ENCODE data around the gene STK10.
"Not testable (repeated sequence)": the region's sequence is repeated elsewhere in the genome, so short reads cannot be mapped to it uniquely, and the experiment has no call there.

The STK10 gene

DNA sequence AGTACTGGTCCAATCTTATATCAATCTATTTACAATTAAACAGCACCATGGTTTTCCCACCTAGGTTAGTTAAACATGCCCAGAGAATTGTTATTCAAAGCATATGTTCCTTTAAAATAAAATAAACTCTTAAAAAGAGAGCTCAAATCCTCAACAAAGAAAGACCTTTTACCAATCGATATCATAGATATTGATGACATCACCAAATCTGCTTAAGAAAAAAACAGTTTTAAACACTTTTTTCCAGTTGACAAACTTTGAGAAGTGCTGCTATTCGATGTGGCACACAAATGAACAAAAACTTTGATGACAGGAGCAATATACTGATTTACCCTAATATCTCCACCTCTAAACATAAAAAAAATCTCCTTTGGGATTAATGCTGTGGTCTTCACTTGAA lies 21.7 kb upstream of the STK10 start:
- H3K4me3 ChIP-seq (ENCODE audit: low read length): no peak overlapping the region
- no peaks in the 10 kb centered on the region for H3K27me3 ChIP-seq (ENCODE audit: control insufficient read depth, insufficient read depth, low read length)
- H3K36me3 ChIP-seq (ENCODE audit: control insufficient read depth, insufficient read depth, low read length): no peaks in the 10 kb centered on the region
- no peaks in the 10 kb centered on the region for H3K9me3 ChIP-seq (ENCODE audit: control insufficient read depth, low read length)
- H3K4me1 ChIP-seq (ENCODE audit: control insufficient read depth, insufficient read depth, low read length): no peaks in the 10 kb centered on the region
- no peak overlapping the region for H3K9ac ChIP-seq (ENCODE audit: low read length)

DNA sequence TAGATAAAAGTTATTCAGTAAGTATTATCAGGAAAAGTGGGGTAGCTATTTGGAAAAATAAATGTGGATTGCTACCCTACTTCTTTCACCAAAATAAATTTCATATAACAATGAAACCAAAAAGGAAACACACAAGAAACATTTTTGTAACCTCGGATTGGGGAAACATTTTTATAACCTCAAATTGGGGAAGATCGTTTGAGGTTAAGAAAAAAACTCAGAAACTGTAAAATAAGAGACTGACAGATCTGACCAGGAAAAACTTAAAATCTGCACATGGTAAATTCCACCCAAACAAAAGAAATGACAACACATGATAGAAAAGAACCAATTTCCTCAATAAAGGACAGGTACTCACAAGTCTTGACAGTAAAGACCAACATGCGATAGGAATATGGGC lies 19.5 kb upstream of the STK10 start:
- H3K9me3 ChIP-seq (ENCODE audit: control insufficient read depth, low read length): no peaks in the 10 kb centered on the region

DNA sequence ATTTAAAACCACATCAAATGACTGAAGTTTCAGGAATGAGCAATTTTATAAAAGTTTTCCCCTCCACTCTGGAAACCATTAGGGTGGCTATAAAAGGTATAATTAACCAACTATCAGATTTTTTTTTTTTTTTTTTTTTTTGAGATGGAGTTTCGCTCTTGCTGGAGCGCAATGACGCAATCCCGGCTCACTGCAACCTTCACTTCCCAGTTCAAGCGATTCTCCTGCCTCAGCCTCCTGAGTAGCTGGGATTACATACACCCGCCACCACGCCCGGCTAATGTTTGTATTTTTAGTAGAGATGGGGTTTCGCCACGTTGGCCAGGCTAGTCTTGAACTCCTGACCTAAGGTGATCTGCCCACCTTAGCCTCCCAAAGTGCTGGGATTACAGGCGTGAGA lies 18.0 kb upstream of the STK10 start:
- H3K36me3 ChIP-seq (ENCODE audit: control insufficient read depth, insufficient read depth, low read length); H3K27me3 ChIP-seq (ENCODE audit: control insufficient read depth, insufficient read depth, low read length); H3K9ac ChIP-seq (ENCODE audit: low read length): not testable (repeated sequence)

More for the DNA sequence above, 19.5 kb upstream of the STK10 start:
- H3K4me3 ChIP-seq (ENCODE audit: low read length): no peak overlapping the region
- no peaks in the 10 kb centered on the region for H3K36me3 ChIP-seq (ENCODE audit: control insufficient read depth, insufficient read depth, low read length)
- no peak overlapping the region for H3K9ac ChIP-seq (ENCODE audit: low read length)
- H3K4me1 ChIP-seq (ENCODE audit: control insufficient read depth, insufficient read depth, low read length): no peaks in the 10 kb centered on the region
- H3K27me3 ChIP-seq (ENCODE audit: control insufficient read depth, insufficient read depth, low read length): no peaks in the 10 kb centered on the region

DNA sequence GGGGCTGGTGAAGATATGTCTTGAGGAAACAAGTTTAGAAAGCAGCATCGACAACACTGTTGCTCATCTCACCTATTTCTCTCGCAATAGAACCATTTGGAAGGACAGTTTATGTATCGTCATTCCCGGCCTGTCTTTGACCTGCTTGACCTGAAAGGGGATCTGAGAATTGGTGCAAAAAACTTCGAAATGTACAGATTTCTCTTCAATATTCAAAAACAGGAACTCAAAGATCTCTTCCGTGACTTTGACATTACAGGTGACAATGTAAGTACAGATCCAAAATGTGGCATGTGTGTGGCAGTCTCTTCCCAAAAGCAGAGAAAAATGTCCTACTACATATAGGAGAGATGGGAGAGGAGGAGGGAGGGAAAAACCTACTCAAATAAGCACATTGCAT lies 12.5 kb upstream of the STK10 start:
- Histone ChIP-seq H3K27me3 (ENCODE audit: control insufficient read depth, insufficient read depth, low read length) (no peaks in the 10 kb centered on the region), H3K4me1 (ENCODE audit: control insufficient read depth, insufficient read depth, low read length) (no peaks in the 10 kb centered on the region), H3K9me3 (ENCODE audit: control insufficient read depth, low read length) (no peaks in the 10 kb centered on the region), H3K9ac (ENCODE audit: low read length) (no peak overlapping the region), H3K4me3 (ENCODE audit: low read length) (no peak overlapping the region), H3K36me3 (ENCODE audit: control insufficient read depth, insufficient read depth, low read length) (no peaks in the 10 kb centered on the region)

More for the DNA sequence above, 18.0 kb upstream of the STK10 start:
- H3K4me3 ChIP-seq (ENCODE audit: low read length); H3K4me1 ChIP-seq (ENCODE audit: control insufficient read depth, insufficient read depth, low read length); H3K9me3 ChIP-seq (ENCODE audit: control insufficient read depth, low read length): not testable (repeated sequence)

DNA sequence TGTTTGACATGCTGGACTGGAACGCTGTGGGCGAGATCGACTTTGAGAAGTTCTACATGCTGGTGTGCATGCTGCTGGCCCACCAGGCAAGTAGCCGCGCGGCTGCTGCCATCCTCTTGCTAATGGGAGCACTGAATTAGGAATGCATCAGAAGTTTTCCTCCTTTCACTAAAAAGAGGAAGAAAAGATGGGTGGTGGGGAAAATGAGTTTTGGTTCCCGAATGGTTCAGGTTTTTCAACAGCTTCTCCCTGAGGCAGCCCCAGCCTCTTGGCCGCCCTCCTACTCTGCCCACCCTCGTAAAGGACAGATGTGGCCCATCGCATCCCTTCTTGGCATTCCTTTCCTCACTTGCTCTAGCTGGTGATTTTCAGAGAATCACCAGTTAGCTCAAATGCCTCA lies 11.4 kb upstream of the STK10 start:
- Histone ChIP-seq H3K4me3 (ENCODE audit: low read length) (no peak overlapping the region), H3K9me3 (ENCODE audit: control insufficient read depth, low read length) (no peaks in the 10 kb centered on the region), H3K36me3 (ENCODE audit: control insufficient read depth, insufficient read depth, low read length) (no peaks in the 10 kb centered on the region), H3K9ac (ENCODE audit: low read length) (no peak overlapping the region), H3K4me1 (ENCODE audit: control insufficient read depth, insufficient read depth, low read length) (no peaks in the 10 kb centered on the region), H3K27me3 (ENCODE audit: control insufficient read depth, insufficient read depth, low read length) (no peaks in the 10 kb centered on the region)

DNA sequence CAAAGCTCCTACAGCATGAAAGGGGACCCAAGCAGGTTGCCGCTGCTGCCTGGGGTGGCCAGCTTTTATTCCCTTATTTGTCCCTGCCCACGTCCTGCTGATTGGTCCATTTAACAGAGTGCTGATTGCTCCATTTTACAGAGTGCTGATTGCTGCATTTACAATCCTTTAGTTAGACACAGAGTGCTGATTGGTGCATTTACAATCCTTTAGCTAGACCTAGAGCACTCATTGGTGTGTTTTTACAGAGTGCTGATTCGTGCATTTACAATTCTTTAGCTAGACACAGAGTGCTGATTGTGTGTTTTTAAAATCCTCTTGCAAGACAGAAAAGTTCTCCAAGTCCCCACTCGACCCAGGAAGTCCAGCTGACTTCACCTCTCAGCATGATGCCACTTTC lies 9.8 kb upstream of the STK10 start:
- H3K4me1 ChIP-seq (ENCODE audit: control insufficient read depth, insufficient read depth, low read length); H3K27me3 ChIP-seq (ENCODE audit: control insufficient read depth, insufficient read depth, low read length); H3K9ac ChIP-seq (ENCODE audit: low read length); H3K9me3 ChIP-seq (ENCODE audit: control insufficient read depth, low read length); H3K36me3 ChIP-seq (ENCODE audit: control insufficient read depth, insufficient read depth, low read length); H3K4me3 ChIP-seq (ENCODE audit: low read length): not testable (repeated sequence)

DNA sequence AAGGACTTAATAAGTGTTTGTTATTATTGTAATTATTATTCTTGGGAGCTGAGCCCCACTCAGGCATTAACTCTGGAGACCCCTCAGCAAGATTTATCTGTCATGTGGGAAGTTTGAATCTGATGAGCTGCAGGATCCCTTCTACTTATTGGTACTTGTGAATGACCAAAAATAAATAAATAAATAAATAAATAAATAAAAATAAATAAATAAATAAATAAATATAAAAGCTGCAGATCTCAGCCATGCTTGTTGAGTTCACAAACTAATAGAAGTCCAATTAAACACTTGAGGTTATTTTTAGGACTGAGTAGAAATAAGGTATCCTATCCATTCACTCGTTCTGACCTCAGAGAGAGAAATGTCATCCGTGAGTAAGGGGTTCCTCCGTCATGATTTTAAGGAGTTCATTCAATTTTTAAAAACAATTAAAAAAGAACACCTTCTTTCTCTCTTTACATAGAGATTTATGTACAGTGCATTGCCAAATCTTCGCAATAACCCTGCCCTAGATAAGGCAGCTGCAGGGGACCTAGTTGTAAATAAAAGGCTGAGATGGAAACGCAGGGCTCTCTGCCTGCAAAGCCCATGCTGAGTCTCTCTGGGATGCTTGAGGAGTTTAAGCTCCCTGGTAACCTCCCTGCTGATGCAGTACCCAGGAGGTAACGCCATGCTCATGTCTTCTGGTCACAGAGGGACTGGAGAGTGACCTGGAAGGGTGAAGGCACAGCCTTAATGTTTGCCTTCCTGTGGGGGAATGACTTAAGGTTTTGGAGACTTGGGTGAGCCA lies 7.2 kb upstream of the STK10 start:
- Histone ChIP-seq H3K27me3 (ENCODE audit: control insufficient read depth, insufficient read depth, low read length) (no peaks in the 10 kb centered on the region), H3K9me3 (ENCODE audit: control insufficient read depth, low read length) (no peaks in the 10 kb centered on the region), H3K4me3 (ENCODE audit: low read length) (no peak overlapping the region), H3K9ac (ENCODE audit: low read length) (no peak overlapping the region), H3K4me1 (ENCODE audit: control insufficient read depth, insufficient read depth, low read length) (no peaks in the 10 kb centered on the region), H3K36me3 (ENCODE audit: control insufficient read depth, insufficient read depth, low read length) (no peaks in the 10 kb centered on the region)

DNA sequence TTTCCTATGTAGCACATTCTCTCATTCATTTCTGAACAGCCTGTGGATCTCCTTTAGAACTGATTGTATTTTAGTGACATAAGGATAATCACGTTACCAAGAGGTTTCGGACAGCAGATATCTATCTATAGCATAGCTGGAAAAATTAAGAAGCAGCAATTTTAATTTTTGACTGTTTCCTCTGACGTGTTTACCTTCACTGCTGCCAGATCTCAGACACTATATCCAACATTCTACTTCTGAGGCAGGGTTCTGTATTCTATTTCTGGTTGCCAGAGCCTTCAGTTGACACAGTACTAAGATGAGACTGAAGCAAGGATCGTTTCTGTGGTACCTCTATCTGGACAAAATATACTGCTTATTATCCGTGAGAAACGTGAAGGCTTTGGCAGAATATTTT lies 5.8 kb upstream of the STK10 start, which contains the start of gene EFCAB9:
Gene EFCAB9 (plus strand): TSS at position 301 of the 400 bp plus-strand sequence. CDS start 1 bp downstream, at position 302.
- H3K4me3 ChIP-seq (ENCODE audit: low read length): no peak within 1 kb of the TSS
- no peak within 1 kb of the TSS for H3K9ac ChIP-seq (ENCODE audit: low read length)
- H3K4me1 ChIP-seq (ENCODE audit: control insufficient read depth, insufficient read depth, low read length): no peaks in the 10 kb centered on the region
- H3K27me3 ChIP-seq (ENCODE audit: control insufficient read depth, insufficient read depth, low read length): no peaks in the 10 kb centered on the region
- no peaks in the 10 kb centered on the region for H3K36me3 ChIP-seq (ENCODE audit: control insufficient read depth, insufficient read depth, low read length)
- H3K9me3 ChIP-seq (ENCODE audit: control insufficient read depth, low read length): no peaks in the 10 kb centered on the region

DNA sequence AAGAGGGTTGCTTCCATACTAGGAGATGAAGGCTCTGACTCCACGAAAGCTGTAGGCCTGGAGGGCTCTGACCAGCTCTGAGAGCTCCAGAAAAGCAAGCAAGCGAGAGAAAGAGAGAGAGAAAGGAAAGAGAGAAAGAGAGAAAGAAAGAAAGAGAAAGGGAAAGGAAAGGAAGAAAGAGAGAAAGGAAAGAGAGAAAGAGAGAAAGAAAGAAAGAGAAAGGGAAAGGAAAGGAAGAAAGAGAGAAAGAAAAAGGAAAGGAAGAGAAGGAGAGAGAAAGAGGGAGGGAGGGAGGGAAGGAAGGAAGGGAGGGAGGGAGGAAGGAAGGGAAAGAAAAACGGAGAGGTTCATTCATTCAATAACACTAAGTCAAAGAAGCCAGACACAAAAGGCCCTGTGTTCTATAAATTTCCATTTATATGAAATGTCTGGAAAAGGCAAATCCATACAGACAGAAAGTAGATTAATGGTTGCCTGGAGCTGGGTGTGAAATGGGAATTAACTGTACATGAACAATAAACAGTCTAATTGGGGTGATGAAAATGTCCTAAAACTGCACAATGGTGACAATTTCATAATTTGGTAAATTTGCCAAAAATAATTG lies 1.8 kb upstream of the STK10 start:
- Histone ChIP-seq H3K9ac (ENCODE audit: low read length) (no peak overlapping the region), H3K4me1 (ENCODE audit: control insufficient read depth, insufficient read depth, low read length) (peaks cover 9% of the 10 kb centered on the region)

DNA sequence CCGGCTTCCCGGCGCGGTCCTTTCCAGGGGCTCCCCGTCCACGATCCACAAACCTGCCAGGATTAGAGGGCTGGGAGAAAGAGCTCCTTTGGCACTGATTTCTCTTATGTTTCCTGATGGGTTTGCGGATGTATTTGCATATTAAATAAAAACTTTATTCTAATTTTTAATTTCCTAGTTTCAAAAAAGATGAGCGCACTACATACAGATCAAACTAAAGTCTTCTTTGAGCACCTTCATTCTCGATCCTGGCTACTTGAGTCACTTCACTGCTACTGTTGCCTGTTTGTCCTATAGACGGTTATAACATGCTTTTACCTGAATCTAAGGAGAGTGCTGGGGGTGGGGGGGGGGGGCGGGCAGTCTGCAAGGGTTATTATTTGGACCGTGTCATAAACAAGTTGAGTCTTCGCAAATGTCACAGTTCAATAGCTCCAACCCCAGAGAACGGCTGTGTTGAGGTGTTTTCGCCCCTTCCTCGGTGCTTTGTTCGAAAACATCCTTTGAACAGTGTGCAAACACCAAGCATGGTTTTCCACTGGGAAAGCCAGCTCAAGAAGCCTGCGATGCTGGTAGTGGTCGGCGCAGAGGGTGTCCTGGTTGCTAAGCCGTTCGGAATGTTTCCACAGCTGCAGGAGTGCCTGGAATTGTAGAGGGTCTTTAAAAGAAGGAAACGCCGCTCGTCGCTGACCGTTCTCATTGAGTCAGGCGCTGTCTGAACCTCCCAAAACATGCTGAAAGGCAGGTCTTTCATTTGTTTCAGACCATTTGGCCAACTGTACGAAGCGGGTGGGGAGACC lies 1.1 kb upstream of the STK10 start:
- Histone ChIP-seq H3K36me3 (ENCODE audit: control insufficient read depth, insufficient read depth, low read length) (no peaks in the 10 kb centered on the region), H3K27me3 (ENCODE audit: control insufficient read depth, insufficient read depth, low read length) (no peaks in the 10 kb centered on the region), H3K9ac (ENCODE audit: low read length) (no peak overlapping the region), H3K9me3 (ENCODE audit: control insufficient read depth, low read length) (no peaks in the 10 kb centered on the region), H3K4me1 (ENCODE audit: control insufficient read depth, insufficient read depth, low read length) (peaks cover 9% of the 10 kb centered on the region), H3K4me3 (ENCODE audit: low read length) (no peak overlapping the region)

More for the DNA sequence above, 1.8 kb upstream of the STK10 start:
- H3K27me3 ChIP-seq (ENCODE audit: control insufficient read depth, insufficient read depth, low read length): no peaks in the 10 kb centered on the region
- no peaks in the 10 kb centered on the region for H3K9me3 ChIP-seq (ENCODE audit: control insufficient read depth, low read length)
- H3K4me3 ChIP-seq (ENCODE audit: low read length): no peak overlapping the region
- H3K36me3 ChIP-seq (ENCODE audit: control insufficient read depth, insufficient read depth, low read length): no peaks in the 10 kb centered on the region

DNA sequence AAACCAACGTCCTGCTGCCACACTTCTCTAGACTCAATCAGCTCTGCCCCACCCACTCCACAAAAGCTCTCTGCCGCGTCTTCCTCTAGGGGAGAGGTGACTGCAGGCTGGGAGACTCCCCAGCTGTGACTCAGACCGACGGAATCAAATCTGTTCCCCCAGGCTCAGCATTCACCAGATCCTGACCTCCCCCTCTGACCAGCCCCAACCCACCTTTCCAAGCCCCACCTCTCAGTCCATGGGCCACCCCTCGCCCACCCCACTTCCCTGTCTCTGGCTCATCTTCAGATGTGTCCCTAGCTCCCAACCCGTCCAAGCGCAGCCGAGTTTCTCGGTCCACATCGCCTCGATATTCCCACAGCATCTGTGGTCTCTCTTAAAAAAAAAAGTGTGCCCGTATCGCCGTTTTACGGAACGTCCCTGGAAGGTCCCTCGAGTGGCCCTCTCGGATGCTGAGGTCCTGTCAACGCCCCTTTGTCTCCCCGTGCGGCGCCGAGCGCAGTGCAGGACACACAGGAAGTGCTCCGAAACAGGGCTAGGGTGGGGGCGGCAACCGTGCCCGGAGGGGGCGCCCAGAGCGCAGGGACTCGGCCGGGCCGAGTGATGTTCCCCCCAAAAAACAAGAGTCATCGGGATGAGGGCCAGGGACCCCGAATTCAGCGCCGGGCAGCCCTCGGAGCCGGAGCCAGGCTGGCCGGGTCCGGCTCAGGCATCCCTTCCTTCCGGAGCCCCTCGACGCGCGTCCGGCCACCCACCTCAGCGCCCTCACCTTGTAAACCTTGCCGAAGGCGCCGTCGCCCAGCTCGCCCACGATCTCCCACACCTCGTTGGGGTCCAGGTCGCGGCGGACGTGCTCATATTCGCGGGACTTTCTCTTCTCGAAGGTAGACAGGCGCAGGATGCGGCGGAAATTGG lies 649 bp downstream of the STK10 start:
- H3K36me3 ChIP-seq (ENCODE audit: control insufficient read depth, insufficient read depth, low read length): no peaks in the 10 kb centered on the region
- H3K9ac ChIP-seq (ENCODE audit: low read length): peak overlapping the region; percentile 86
- no peaks in the 10 kb centered on the region for H3K9me3 ChIP-seq (ENCODE audit: control insufficient read depth, low read length)
- H3K4me3 ChIP-seq (ENCODE audit: low read length): peak overlapping the region; percentile 86
- H3K4me1 ChIP-seq (ENCODE audit: control insufficient read depth, insufficient read depth, low read length): peaks cover 9% of the 10 kb centered on the region
- H3K27me3 ChIP-seq (ENCODE audit: control insufficient read depth, insufficient read depth, low read length): no peaks in the 10 kb centered on the region
